ENCODE measurements around the gene SNRPN. TPM values are rescaled to one million over a fixed set of nuclear protein-coding genes. Genes with fewer than 3 reads are reported as not detected.
A peak's percentile ranks its signal among the peaks of the same experiment; 100 is the strongest.
"Not testable (repeated sequence)": the region's sequence is repeated elsewhere in the genome, so short reads cannot be mapped to it uniquely, and the experiment has no call there.

The SNRPN gene
- total RNA-seq, 3 donors from 2014 or later: 35.7 to 40.9 (median 39.3) TPM

DNA sequence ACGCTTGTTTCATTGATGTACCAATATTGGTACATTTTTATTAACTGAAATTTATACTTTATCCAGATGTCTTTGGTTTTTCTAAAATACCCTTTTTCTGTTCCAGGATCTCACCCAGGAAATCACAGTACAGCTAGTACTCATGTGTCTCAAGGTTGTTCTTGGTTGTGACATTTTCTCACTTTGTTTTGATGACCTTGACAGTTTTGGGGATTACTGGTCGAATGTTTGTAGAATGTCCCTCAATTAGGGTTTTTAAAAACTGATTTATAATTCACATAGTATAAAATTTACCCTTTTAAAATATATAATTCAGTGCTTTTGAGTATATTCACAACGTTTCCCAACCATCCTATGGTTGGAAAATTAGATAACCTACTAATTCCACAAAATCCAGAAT is 6.3 kb upstream of the SNRPN start:
- no peak for DNase-seq
- Mint-ChIP-seq H3K4me1 (ENCODE audit: low read depth) (no peaks in the 10 kb centered on the region), H3K4me3 (no peak overlapping the region), H3K36me3 (ENCODE audit: insufficient read depth) (no peaks in the 10 kb centered on the region), H3K27me3 (ENCODE audit: low read depth) (no peaks in the 10 kb centered on the region), H3K9me3 (peaks cover 4% of the 10 kb centered on the region)
- ATAC-seq: no peak

DNA sequence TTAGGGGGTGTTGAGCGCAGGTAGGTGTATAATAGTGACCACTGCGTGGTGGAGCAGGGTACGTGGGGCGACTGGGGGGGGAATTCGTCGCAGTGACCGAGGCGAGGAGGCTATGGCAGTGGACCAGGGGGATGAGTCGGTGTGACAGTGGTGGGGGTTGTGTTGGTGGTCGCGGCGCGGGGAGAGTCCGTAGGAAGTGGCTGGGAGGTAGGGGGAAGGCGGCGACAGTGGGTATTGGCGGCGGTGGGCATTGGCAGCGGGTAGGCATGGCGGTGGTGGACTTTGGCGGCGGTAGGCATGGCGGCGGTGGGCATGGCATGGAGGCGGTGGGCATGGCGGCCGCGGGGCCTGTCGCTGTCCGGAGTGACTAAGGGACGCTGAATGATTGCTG is 739 bp downstream of the SNRPN start:
- Mint-ChIP-seq H3K4me3 (peak overlapping the region; percentile 95), H3K36me3 (ENCODE audit: insufficient read depth) (peaks cover 2% of the 10 kb centered on the region), H3K4me1 (ENCODE audit: low read depth) (peaks cover 13% of the 10 kb centered on the region), H3K27me3 (ENCODE audit: low read depth) (no peaks in the 10 kb centered on the region), H3K9me3 (peaks cover 9% of the 10 kb centered on the region)
- peak; percentile 5 to 11 for ATAC-seq
- DNase-seq: peak; percentile 4

DNA sequence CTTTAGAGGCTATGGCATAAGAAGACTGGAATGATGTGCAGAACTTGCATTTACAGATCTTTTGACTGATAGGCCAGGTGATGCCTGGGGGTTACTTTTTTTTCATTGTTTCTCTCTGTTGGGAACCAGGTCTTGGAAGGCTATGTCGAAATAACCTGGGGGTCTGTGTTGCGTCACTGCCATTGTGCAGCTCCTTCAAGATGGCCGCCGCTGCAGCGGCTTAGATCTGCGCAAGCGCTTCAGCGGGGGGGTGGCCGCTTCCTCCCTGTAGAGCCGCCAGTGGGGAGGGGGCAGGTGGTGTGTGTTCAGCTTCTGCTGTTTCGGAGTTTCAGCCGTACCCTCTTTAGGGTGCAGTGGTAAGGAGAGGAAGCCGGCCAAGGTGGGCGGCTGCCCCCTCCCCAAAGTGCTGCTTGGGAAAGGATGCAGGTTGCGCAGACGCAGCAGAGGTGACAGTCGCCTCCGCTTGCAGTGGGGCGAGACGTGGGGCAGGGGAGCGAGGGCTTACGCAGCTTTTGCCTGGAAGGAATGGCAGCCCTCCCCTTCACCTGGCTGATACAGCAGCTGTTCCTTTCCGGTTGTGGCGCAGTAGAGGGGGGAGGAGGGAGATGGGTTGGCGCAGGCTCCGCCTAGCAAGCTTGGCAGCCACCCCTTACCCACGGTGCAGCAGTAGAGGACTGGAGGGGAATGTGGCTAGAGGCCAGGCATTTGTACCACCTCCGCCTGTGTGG is 1.5 kb downstream of the SNRPN start:
- peaks cover 2% of the 10 kb centered on the region for H3K36me3 Mint-ChIP-seq (ENCODE audit: insufficient read depth)
- DNase-seq: peak; percentile 40
- ATAC-seq: peak; percentile 72 to 75
- H3K9me3 Mint-ChIP-seq: peaks cover 9% of the 10 kb centered on the region
- peaks cover 15% of the 10 kb centered on the region for H3K4me1 Mint-ChIP-seq (ENCODE audit: low read depth)
- H3K27me3 Mint-ChIP-seq (ENCODE audit: low read depth): no peaks in the 10 kb centered on the region
- peak overlapping the region; percentile 95 for H3K4me3 Mint-ChIP-seq

DNA sequence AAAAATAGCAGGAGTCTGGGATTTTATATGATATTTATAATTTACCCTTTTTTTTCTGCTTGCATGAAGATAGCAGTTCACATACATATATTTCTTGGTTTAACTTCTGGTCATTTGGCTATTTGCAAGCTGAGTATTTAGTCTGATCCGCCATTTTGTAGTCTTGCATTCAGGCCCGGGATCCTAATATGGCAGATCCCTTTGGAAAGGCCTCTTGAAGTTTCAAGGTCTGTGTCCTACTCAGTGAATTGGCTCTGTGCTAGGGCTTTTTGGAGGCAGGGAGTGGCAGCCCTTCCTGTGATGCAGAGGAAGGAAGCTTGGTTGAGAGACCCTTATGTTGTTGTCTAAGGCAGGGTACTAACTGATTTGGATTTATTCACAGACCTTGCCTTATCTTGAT is 2.9 kb downstream of the SNRPN start:
- Mint-ChIP-seq H3K4me3 (no peak overlapping the region), H3K9me3 (peaks cover 9% of the 10 kb centered on the region), H3K27me3 (ENCODE audit: low read depth) (no peaks in the 10 kb centered on the region), H3K4me1 (ENCODE audit: low read depth) (peaks cover 15% of the 10 kb centered on the region), H3K36me3 (ENCODE audit: insufficient read depth) (peaks cover 5% of the 10 kb centered on the region)
- ATAC-seq (no peak), DNase-seq (no peak)

GRCh38 chr15:24961967-24962366 is 7.2 kb downstream of the SNRPN start:
- H3K27me3 Mint-ChIP-seq (ENCODE audit: low read depth): no peaks in the 10 kb centered on the region
- no peak overlapping the region for H3K4me3 Mint-ChIP-seq
- no peak for ATAC-seq
- H3K4me1 Mint-ChIP-seq (ENCODE audit: low read depth): peaks cover 12% of the 10 kb centered on the region
- peaks cover 34% of the 10 kb centered on the region for H3K36me3 Mint-ChIP-seq (ENCODE audit: insufficient read depth)
- H3K9me3 Mint-ChIP-seq: peaks cover 21% of the 10 kb centered on the region
- DNase-seq: no peak

GRCh38 chr15:24962880-24963279 is 8.1 kb downstream of the SNRPN start:
- Mint-ChIP-seq H3K27me3 (ENCODE audit: low read depth) (no peaks in the 10 kb centered on the region), H3K4me3 (no peak overlapping the region), H3K36me3 (ENCODE audit: insufficient read depth) (peaks cover 40% of the 10 kb centered on the region), H3K9me3 (peaks cover 20% of the 10 kb centered on the region), H3K4me1 (ENCODE audit: low read depth) (peaks cover 7% of the 10 kb centered on the region)
- DNase-seq: no peak
- ATAC-seq: no peak

GRCh38 chr15:24966364-24967103 is 11.7 kb downstream of the SNRPN start:
- Mint-ChIP-seq H3K36me3 (ENCODE audit: insufficient read depth) (peaks cover 59% of the 10 kb centered on the region), H3K27me3 (ENCODE audit: low read depth) (no peaks in the 10 kb centered on the region), H3K4me3 (no peak overlapping the region), H3K4me1 (ENCODE audit: low read depth) (no peaks in the 10 kb centered on the region), H3K9me3 (peaks cover 24% of the 10 kb centered on the region)
- ATAC-seq (no peak), DNase-seq (no peak)

- ATAC-seq (no peak), DNase-seq (no peak)
- Mint-ChIP-seq H3K4me1 (ENCODE audit: low read depth) (no peaks in the 10 kb centered on the region), H3K36me3 (ENCODE audit: insufficient read depth) (peaks cover 61% of the 10 kb centered on the region), H3K9me3 (peaks cover 20% of the 10 kb centered on the region), H3K27me3 (ENCODE audit: low read depth) (no peaks in the 10 kb centered on the region), H3K4me3 (no peak overlapping the region)
These were observed 16.3 kb downstream of the SNRPN start for GRCh38 chr15:24971052-24971451.

GRCh38 chr15:24971772-24972171 is 17.0 kb downstream of the SNRPN start:
- no peak for ATAC-seq
- no peak overlapping the region for H3K4me3 Mint-ChIP-seq
- H3K27me3 Mint-ChIP-seq (ENCODE audit: low read depth): no peaks in the 10 kb centered on the region
- peaks cover 61% of the 10 kb centered on the region for H3K36me3 Mint-ChIP-seq (ENCODE audit: insufficient read depth)
- H3K9me3 Mint-ChIP-seq: peaks cover 26% of the 10 kb centered on the region
- H3K4me1 Mint-ChIP-seq (ENCODE audit: low read depth): no peaks in the 10 kb centered on the region
- no peak for DNase-seq

DNA sequence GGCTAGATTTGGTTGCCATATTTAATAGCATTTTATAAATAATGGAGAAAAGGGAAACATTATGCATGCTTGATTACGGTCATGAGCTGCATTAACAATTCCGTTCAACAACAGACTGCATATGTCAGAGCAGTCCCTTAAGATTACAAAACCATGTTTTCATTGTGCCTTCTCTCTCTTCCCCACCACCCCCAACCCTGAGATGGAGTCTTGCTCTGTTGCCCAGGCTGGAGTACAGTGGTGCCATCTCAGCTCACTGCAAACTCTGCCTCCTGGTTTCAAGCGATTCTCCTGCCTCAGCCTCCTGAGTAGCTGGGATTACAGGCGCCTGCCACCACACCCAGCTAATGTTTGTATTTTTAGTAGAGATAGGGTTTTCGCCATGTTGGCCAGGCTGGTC is 17.9 kb downstream of the SNRPN start:
- H3K4me3 Mint-ChIP-seq; ATAC-seq; DNase-seq; H3K4me1 Mint-ChIP-seq (ENCODE audit: low read depth); H3K27me3 Mint-ChIP-seq (ENCODE audit: low read depth): not testable (repeated sequence)
- Mint-ChIP-seq H3K9me3 (peaks cover 22% of the 10 kb centered on the region), H3K36me3 (ENCODE audit: insufficient read depth) (peaks cover 61% of the 10 kb centered on the region)

DNA sequence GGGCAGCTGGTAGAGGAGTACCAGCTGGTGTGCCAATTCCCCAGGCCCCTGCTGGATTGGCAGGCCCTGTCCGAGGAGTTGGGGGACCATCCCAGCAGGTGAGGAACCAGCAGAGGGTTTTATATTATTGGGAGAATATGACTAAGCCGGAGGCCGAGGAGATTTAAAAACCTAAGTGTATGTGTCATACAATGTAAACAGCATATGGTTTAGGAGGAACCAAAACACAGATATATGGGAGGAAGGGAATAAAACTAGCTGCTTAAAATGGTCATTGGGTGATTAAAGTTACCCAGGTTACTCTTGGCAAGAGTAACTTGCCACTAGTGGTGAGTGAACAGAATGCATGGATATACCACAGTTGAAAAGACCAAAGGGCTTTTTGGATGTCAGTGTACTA is 22.1 kb downstream of the SNRPN start:
- Mint-ChIP-seq H3K27me3 (ENCODE audit: low read depth) (no peaks in the 10 kb centered on the region), H3K4me3 (no peak overlapping the region), H3K36me3 (ENCODE audit: insufficient read depth) (peaks cover 65% of the 10 kb centered on the region), H3K4me1 (ENCODE audit: low read depth) (no peaks in the 10 kb centered on the region), H3K9me3 (peaks cover 35% of the 10 kb centered on the region)
- DNase-seq (no peak), ATAC-seq (no peak)

DNA sequence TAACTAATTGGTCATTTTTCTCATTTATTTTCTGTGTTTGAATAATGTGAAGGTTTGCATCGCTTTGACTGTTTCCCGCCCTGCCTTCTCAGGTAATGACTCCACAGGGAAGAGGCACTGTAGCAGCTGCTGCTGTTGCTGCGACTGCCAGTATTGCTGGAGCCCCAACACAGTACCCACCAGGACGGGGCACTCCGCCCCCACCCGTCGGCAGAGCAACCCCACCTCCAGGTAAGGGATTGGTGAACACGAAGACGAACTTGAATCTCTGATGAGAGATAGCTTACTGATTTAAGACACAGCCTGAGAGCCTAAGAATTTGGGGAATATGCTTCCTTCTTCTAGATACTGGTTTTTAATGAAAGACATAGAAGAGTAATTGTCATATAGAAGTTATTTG is 22.9 kb downstream of the SNRPN start:
- no peak for DNase-seq
- ATAC-seq: no peak
- H3K27me3 Mint-ChIP-seq (ENCODE audit: low read depth): no peaks in the 10 kb centered on the region
- H3K36me3 Mint-ChIP-seq (ENCODE audit: insufficient read depth): peaks cover 71% of the 10 kb centered on the region
- H3K4me3 Mint-ChIP-seq: no peak overlapping the region
- H3K4me1 Mint-ChIP-seq (ENCODE audit: low read depth): no peaks in the 10 kb centered on the region
- peaks cover 40% of the 10 kb centered on the region for H3K9me3 Mint-ChIP-seq

GRCh38 chr15:24985224-24985623 is 30.4 kb downstream of the SNRPN start:
- H3K4me1 Mint-ChIP-seq (ENCODE audit: low read depth): no peaks in the 10 kb centered on the region
- ATAC-seq (no peak), DNase-seq (no peak)
- peaks cover 44% of the 10 kb centered on the region for H3K9me3 Mint-ChIP-seq
- peaks cover 68% of the 10 kb centered on the region for H3K36me3 Mint-ChIP-seq (ENCODE audit: insufficient read depth)
- H3K4me3 Mint-ChIP-seq: no peak overlapping the region
- no peaks in the 10 kb centered on the region for H3K27me3 Mint-ChIP-seq (ENCODE audit: low read depth)

GRCh38 chr15:24986653-24987052 is 31.9 kb downstream of the SNRPN start:
- Mint-ChIP-seq H3K4me3 (no peak overlapping the region), H3K27me3 (ENCODE audit: low read depth) (no peaks in the 10 kb centered on the region), H3K36me3 (ENCODE audit: insufficient read depth) (peaks cover 66% of the 10 kb centered on the region), H3K9me3 (peaks cover 42% of the 10 kb centered on the region), H3K4me1 (ENCODE audit: low read depth) (no peaks in the 10 kb centered on the region)
- DNase-seq: no peak
- no peak for ATAC-seq

GRCh38 chr15:25019434-25019833 is 64.6 kb downstream of the SNRPN start:
- H3K36me3 Mint-ChIP-seq (ENCODE audit: insufficient read depth): peaks cover 32% of the 10 kb centered on the region
- DNase-seq: no peak
- H3K9me3 Mint-ChIP-seq: peaks cover 61% of the 10 kb centered on the region
- no peak overlapping the region for H3K4me3 Mint-ChIP-seq
- no peaks in the 10 kb centered on the region for H3K4me1 Mint-ChIP-seq (ENCODE audit: low read depth)
- H3K27me3 Mint-ChIP-seq (ENCODE audit: low read depth): no peaks in the 10 kb centered on the region
- no peak for ATAC-seq
